Stimulated activated CD4-positive, alpha-beta T cell treated with anti-CD3 and anti-CD28 coated beads, TNF-alpha, amount 100 ng/mL, for 48 hours (primary cell): ENCODE measurements around the gene MCF2L2.
"Not testable (repeated sequence)": the region's sequence is repeated elsewhere in the genome, so short reads cannot be mapped to it uniquely, and the experiment has no call there.

Source experiments
- DNase-seq, 3 donors: peaks; one replicate each; pipeline ENCODE4 v3.0.0-alpha.2; 2020; ENCODE audit warnings: low read depth in 3 of 3

Gene MCF2L2

DNA sequence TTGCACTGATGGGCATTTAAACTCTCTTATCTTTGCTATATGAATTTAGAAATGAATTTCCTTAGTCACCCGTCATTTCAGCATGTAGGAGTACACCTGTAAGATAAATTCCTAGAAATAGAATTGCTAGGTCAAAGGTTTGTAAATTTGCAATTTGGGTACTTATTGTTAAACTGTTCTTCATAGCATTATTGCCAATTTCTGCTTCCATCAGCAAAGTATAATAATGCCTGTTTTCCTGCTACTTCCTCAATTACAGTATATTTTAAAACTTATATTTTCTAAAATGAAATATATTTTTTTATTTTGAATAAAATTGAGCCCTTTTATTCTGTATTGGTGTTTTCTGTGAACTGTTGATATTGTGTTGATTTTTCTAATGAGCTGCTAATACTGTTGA is 16.3 kb upstream of the MCF2L2 start:
- no peak for DNase-seq

DNA sequence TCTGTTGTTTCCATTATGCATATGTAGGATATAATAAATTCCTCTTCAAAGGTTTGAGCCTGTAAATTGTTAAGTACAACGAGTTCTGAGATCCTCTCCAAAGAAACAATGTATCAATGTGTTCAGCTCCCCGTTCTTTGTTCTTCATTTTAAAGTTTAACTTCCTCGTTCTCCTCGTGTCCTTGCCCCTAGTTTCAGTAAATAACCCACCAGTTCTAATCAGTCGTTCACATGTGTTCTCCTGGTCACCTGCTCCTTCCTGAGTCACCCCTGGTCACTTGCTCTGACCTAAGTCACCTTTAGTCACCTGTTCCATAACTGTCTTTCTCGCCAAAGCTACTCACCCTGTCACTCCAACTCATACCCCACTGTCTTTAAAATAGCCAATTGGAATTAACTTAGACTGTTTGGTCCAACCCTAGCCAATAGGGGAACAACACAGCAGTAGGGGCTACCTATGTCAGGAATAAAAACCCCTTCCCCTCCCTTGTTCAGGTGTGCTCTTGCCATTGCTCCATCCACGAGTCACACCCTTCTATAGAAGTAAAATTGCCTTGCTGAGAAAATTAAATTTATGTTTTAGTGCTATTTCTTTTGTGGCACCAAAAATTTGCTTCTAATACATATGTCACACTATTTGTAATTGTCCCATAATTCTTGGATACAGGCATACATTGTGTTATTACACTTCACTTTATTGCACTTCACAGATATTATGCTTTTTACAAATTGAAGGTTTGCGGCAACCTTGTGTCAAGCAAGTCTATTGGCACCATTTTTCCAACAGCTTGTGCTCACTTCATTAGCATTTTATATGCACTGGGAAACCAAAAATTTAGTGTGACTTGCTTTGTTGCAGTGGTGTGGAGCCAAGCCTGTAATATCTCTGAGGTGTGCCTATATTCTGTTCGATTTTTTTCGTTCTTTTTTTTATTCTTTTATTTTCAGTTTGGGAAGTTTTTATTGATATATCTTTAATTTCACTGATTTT is 15.3 kb upstream of the MCF2L2 start:
- no peak for DNase-seq

DNA sequence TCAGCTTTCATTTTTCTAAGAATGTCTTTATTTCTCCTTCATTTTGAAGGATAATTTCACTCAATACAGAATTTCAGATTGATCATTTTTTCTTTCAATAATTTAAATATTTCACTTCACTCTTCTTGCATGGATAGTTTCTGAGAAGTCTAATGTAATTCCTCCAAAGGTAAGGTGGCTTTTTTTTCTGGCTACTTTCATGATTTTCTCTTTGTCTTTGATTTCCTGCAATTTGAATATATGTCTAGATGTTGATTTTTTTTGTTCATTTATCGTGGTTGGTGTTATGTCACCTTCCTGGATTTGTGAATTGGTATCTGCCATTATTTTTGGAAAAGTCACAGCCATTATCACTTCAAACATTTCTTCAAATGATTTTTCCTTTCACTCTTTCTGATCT is 14.6 kb upstream of the MCF2L2 start:
- DNase-seq = no peak

DNA sequence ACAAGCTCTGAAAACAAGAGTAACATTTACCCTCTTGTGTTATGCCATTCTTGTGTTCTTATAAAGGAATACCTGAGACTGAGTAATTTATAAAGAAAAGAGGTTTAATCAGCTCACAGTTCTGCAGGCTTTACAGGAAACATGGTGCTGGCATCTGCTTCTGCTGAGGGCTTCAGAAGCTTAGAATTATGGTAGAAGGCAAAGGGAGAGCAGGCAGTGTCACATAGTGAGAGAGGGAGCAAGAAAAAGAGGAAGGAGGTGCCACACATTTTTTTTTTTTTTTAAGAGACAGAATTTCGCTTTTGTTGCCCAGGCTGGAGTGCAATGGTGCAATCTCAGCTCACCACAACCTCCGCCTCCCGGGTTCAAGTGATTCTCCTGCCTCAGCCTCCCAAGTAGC is 12.1 kb upstream of the MCF2L2 start:
- DNase-seq = not testable (repeated sequence)

DNA sequence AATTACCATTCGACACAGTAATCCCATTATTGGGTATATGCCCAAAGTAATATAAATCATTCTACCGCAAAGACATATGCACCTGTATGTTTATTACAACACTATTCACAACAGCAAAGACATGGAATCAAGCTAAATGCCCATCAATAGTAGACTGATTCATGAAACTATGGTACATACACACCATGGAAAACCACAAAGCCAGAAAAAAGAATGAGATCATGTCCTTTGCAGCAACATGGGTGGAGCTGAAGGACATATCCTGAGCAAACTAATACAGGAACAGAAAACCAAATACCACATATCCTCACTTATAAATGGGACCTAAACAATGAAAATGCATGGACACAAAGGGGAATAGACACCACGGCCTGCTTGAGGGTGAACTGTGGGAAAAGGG is 11.1 kb upstream of the MCF2L2 start:
- no peak for DNase-seq

DNA sequence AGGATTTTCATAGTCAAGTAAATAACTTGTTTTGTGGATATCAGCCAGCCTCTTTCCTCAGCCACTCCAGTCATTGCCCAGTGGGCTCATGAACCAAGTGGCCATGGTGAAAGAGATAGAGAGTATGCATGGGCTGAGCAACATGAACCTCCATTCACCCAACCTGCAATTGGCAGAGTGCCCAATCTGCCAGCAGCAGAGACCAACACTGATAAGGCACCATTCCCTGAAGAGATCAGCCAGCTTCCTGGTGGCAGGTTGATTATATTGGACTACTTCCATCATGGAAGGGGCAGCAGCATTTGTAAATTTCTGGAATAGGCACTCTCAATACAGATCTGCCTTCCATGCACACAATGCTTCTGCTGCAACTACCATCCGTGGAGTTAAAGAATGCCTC is 10.3 kb upstream of the MCF2L2 start:
- DNase-seq = no peak

DNA sequence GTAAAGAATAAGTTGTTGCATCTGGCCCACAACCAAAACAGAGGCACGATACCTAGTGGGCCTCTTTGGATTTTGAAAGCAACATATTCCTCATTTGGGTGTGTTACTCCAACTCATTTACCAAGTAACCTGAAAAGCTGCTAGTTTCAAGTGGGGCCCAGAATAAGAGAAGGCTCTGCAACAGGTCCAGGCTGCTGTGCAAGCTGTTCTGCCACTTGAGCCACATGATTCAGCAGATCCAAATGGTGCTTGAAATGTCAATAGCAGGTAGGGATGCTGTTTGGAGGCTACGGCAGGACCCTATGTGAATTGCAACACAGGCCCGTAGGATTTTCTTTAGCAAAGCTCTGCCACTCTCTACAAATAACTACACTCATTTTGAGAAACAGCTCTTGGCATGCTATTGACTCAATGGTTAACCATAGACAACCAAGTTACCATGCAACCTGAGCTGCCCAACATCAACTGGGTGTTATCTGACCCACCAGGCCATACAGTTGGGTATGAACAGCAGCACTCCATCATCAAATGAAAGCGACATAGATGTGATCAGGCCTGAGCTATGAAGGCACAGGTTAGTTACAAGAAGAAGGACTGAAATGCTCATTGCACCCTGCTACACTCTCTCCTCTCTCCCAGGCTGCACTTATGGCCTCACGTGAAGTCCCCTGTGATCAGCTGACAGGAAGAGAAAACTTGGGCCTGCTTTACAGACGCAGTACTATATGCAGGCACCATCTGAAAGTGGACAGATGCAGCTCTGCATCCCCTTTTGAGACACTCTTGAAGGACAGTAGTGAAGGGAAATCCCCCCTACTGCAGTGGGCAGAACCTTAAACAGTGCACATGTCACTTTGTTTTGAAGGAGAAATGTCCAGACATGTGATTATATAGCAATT is 9.5 kb upstream of the MCF2L2 start:
- no peak for DNase-seq

DNA sequence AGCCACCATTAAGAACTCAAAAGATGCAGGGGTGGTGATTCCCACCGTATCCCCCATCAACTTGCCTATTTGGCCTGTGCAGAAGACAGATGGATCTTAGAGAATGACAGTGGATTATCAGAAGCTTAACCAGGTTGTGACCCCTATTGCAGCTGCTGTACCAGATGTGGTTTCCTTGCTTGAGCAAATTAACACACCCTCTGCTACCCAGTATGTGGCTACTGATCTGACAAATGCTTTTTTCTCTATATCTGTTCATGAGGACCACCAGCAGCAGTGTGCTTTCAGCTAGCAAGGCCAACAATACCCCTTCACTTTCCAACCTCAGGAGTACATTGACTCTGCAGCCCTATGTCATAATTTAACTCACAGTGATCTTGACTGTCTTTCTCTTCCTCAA is 8.6 kb upstream of the MCF2L2 start:
- DNase-seq = no peak

DNA sequence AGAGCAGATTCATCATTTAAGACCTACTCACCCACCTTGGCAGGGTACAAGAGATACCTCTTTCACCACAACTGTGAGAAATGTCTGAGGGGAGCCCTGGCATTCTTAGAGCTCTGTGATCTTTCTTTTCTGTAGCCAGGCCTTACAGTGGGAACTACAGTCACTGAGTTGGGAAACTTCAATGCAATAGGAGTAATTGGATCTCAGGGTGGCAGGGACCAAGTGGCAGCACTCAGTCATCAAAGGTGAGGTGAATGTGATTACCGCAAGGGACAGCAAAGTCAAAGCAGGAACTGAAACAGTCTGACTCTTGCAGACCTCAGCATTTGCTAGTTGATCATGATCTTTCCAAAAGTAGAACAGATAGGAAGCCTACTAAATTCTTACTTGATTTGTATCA is 7.2 kb upstream of the MCF2L2 start:
- DNase-seq = peak in 1 of 3 donors; percentile 18

DNA sequence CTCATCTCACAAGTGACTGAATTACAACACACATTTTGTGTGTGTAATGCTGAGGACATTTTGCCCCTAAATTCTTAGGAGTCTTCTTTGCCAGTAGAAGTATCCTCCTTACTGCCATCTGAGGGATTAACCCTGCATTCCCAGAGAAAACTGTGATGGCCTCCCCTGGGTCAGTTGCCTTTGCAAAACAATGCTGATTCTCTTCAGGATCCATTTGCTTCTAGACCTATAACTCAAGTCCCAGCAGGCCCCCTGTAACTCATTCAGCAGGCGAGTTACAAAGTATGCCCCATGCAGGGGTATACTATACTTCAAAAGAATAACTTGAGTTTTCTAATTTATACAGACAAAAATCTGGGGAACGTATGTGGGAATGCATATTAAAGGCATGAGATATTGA is 6.6 kb upstream of the MCF2L2 start:
- DNase-seq = no peak

DNA sequence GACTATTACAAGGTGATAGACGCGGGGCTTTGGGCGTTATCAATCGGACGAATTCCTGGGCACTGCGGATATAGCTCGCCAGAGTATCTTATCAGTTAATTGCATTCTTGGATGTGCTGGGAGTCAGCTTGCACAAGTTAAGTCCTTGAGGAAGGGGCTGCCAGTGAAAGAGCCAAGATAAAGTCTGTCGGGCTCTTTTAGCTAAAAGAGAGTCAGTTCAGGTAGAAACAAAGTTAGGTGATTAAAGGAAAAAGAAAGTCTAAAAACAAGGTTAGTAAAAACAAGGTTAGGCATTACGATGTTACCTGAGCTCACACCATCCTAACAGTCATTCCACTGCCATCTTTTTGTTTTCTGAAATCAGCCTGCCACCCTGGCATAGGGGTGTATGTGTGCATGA is 6.1 kb upstream of the MCF2L2 start:
- no peak for DNase-seq

DNA sequence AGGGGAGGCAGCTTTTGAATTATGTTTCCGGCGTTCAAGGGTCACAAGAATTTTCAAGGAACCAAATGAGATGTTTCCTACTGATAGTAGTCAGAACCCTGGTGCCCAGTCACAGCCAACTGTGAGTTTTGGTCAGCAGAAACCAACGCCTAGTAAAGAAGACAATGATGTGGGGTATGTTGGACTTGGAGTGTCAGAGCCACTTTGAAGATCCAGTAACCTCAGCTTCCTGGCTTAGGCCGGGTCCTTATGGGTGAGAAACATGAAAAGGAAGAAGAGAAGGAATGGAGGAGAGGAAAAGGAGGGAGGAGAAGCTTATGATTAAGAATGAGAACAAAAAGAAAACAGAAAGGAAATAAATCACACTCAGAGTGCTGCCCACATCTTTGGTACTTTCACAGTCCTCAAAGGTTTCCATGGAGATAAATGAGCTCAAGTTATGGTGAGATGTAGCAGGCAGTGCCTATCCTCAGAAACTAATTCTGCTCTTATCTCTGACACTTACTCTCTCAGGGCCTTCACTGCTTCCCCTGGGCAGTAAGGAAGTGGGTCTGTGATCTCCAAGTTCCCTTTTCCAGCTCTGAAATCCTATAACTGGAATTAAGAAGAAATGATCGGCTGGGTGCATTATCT is 2.0 kb upstream of the MCF2L2 start:
- DNase-seq = no peak

DNA sequence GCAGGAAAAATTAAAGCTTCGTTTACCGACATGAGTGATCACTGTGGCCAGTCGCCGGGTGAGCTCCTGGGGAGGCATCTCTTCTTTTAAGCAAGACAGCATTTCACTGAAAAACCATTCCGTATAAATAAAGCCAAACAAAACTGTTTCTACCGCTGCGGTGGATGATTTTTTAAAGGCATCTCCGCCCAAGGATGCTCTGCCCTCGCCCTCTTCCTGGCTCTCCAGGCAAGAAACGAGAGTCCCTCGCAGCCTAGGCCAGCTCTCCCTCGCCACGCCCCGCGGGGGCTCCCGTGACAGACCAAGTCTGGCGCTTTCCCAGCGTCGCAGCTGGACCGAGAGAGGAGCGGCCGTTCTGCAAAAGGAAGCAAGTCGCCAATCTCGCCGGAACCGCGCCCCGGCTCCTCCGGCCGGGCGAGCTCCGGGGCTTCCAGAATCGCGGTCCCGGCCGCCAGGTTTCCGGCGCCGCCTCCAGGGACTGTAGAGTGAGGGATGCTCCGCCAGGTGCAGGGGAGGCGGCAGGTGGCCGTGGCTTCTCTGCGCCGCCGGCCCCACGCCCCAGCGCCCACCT is 458 bp downstream of the MCF2L2 start:
- peak in 1 of 3 donors; percentile 24 for DNase-seq

DNA sequence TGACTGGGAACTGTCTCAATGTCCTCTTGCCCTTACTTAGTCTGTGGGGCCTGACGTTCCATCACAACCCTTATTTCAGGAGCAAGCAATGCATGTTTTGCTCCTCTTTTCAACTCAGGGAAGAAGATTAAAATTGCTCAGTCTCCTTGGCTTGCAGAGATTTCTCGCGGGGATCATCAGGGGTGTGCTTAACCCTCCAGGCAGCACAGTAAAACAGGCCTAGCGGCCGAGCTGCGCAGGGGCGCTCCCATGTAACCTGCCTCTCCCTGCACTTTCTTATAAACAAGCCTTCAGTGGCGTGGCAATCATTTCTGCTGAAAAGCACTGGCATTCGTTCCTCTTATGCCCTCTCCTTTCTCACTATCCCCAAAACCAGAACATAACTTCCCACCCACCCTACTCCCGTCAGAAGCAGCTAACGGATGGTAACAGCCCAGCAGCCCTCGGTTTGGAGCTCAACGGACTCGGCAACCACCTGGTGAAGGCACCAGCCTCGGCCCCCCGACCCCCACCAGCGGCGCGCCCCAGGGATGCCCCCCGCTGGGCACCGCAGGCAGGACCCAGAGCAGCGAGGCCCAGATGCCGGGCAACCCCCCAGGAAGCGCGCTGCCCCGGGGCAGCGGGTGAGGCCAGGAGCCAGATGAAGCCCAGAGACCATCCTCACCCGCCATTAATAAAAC is 1.1 kb downstream of the MCF2L2 start:
- no peak for DNase-seq

DNA sequence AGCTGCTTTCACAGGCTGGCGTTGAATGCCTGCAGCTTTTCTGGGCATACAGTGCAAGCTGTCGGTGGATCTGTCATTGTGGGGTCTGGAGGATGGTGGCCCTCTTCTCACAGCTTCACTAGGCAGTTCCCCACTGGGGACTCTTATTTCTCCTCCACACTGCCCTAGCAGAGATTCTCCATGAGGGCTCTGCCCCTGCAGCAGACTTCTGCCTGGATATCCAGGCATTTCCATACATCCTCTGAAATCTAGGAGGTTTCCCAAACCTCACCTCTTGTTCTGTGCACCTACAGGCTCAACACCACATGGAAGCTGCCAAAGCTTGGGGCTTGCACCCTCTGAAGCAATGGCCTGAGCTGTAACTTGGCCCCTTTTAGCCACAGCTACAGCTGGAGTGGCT is 9.6 kb downstream of the MCF2L2 start:
- not testable (repeated sequence) for DNase-seq

DNA sequence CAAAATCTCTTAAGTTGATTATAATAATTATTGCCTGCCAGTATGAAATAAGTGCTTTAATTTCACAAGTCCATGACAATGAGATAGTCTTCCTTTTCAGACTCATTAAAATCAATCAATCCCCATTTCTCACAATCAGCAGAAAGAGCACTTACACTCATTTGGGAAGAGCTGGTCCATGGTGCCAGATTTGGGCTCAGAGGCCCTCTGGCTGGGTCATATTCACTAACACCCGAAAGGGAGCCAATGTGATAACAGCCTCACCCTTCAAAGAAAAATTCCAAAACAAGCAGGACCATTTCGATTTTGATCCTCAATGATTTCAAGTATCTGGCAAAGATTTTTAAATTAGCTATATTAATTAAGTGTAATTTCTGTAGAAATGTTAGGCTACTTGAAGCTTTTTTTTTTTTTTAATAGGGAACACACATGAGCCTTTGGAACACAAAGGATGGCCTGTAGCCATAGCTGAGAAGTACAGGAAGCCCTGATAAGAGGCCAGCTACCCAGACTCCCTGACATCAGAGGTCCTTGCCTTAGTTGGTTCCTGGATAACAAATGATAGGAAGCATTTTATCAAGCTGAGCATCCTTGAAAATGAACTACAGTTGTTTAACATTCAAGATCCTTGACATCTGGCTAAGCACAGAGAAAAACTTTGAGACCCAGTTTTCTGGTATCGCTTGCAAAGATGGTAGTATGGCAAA is 17.1 kb downstream of the MCF2L2 start:
- DNase-seq = no peak

DNA sequence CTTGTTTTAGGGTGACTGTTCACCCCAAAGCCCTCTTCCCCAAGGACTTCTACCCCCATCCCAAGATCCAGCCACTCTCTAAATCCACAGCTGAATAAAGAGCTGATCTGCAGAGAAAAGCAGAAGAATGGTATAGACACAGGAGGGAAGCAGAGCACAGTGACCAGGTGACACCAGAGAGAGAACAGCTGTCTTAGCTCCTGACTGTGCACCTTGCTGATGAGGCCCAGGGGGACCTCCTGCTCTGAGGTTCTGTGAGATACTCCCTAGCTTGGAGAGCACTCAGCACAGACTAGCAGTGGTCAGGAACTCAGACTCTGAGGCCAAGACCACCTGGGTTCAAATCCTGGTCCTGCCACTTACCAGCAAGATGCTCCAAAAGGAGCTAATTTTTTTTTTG is 17.7 kb downstream of the MCF2L2 start:
- DNase-seq = no peak

DNA sequence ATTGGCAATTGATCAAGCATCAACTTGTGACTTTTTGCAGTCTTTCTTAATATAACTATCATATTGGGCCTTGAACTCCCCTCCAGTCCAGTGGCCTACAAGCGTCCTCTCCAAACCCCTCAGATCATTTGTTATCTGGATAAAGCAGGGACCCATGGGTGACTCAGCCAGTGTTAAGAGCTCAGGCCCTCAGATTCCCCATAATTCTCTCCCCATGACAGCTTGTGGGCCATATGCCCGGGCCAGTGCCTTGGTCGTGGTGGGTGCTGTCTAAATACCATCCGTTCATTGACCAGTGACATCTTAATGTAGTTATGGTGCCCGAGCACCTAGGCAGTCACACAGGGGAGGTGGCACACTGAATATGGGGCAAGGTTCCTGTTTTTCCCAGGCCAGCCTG is 18.1 kb downstream of the MCF2L2 start:
- no peak for DNase-seq

DNA sequence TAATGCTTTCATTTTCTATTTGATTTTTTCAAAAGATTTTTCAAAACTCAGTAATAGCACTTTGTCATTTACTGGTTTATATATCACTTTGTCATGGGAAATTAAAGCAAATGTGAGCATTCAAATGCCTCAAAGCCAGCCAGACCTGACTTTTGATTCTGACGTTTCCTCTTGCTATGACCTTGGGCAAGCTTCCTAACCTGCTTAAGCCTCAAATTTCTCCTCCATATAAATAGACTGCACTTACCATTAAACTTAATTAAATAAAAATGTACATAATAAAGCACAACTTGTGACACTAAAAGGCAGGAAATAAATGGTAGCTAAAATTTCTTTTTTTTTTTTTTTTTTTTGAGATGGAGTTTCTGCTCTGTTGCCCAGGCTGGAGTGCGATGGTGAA is 19.2 kb downstream of the MCF2L2 start:
- DNase-seq = no peak

DNA sequence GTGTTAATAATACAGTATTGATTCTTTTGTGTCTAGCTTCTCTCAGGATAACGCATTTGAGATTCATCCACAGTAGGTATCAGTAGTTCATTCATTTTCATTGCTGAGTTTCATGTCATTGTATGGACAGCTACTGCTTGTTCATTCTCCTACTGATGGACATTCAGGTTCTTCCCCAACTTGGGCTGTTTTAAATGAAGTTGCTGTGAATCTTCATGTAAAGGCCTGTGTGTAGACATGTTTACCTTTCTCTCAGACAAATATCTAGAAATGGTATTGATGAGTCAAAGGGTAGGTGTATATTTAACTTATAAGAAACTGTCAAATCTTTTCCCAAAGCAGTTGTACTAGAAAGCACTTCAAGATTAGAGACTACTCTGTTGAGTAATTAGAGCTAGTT is 26.7 kb downstream of the MCF2L2 start:
- no peak for DNase-seq

DNA sequence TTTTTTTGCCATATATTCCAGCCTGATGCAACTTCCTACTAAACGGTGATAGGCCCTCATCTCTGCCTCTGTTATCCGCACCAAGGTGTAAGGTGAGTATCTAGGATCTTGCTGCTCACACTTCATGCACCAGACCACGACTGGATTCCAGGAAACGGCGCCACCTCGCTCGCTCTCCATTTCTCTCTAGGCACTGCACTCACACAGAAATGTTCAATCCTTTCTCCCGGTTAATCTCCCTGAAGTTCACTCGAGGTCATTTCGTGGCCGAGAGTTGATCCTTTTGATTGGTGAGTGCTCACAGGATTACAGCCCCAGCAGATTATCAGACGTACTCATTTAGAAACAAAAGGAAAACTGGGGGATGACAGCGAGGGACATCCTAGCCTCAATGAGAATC is 28.1 kb downstream of the MCF2L2 start:
- DNase-seq = no peak
